GM19035 (cell line): Measurements from ENCODE around the gene FUCA2.
"Not testable (repeated sequence)": the region's sequence is repeated elsewhere in the genome, so short reads cannot be mapped to it uniquely, and the experiment has no call there.

Source experiments
- ATAC-seq: cut with Tn5 transposase; IDR thresholded peaks from one replicate; pipeline ENCODE4 v1.9.1; 2021; ENCODE audit not compliant: unreplicated experiment

FUCA2 gene

GRCh38 chr6:143449082-143449713, 62.3 kb downstream of the FUCA2 start:
- no peak for ATAC-seq

- not testable (repeated sequence) for ATAC-seq
Measured at GRCh38 chr6:143447865-143448264, 63.7 kb downstream of the FUCA2 start.
